NCI-H460 (cell line): ENCODE data around the gene DEF6. TPM values are rescaled to one million over a fixed set of nuclear protein-coding genes. Genes with fewer than 3 reads are reported as not detected.

Experiments
- DNase-seq: peaks from one replicate; pipeline ENCODE4 v3.0.0-alpha.2; 2016; ENCODE audit warnings: low read depth; ENCODE audit errors: extremely low read depth
- polyA plus RNA-seq: library from polyadenylated mRNA; depleted of rRNA; stranded (reverse); fragments of >200 nt; gene quantifications from 2 replicates; pipeline ENCODE4 v1.2.3, GENCODE V29; 2014; cell fraction: nucleus; rRNA removed
- total RNA-seq: library from RNA; depleted of rRNA; stranded (reverse); fragments of >200 nt; shearing (Covaris generic); gene quantifications from 2 replicates; pipeline ENCODE4 v1.2.3, GENCODE V29; 2014; rRNA removed

Gene DEF6, protein sequence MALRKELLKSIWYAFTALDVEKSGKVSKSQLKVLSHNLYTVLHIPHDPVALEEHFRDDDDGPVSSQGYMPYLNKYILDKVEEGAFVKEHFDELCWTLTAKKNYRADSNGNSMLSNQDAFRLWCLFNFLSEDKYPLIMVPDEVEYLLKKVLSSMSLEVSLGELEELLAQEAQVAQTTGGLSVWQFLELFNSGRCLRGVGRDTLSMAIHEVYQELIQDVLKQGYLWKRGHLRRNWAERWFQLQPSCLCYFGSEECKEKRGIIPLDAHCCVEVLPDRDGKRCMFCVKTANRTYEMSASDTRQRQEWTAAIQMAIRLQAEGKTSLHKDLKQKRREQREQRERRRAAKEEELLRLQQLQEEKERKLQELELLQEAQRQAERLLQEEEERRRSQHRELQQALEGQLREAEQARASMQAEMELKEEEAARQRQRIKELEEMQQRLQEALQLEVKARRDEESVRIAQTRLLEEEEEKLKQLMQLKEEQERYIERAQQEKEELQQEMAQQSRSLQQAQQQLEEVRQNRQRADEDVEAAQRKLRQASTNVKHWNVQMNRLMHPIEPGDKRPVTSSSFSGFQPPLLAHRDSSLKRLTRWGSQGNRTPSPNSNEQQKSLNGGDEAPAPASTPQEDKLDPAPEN
- total RNA-seq = 2.1 and 2.7 TPM in 2 replicates
- polyA plus RNA-seq = 8.5 and 11.5 TPM in 2 replicates

DNA sequence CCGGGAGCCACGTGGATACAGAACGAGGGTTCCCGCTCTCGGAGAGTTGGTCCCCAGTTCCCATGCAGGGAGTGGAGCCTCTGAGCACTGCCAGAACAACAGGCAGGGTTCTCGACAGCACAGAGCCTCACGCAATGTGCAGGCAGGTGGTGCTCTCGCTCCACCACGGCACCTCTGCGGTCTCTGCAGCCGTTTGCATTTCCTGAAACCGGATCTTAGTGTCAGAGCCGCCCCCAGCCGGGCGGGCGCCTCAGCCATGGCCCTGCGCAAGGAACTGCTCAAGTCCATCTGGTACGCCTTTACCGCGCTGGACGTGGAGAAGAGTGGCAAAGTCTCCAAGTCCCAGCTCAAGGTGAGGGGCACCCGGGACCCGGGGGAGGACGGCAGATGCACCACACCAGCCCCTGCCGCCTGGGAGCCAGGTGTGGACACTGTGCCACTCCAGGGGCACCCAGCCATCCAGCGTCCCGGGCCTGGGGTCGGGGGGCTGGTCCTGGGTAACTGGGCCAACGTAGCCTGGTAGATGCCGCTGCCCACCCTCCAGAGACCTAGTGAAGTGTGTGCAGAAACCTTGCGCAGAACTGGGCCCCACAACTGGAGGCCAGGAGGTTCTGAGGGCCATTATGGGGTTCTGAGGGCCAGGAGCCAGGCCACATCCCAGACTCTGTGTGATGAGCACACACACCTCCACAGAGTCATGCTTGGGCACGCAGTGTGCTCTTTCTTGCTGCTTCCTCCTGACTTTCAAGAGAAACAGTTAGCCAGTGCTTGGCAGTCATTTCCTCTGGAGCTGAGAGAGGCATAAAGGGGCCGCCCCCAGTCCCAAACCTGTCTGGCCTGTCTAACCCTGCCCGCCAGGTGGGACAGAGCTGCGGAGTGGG, at the start of gene DEF6:
DEF6 (plus strand) TSS at position 218 of the 881 bp plus-strand sequence; CDS start at position 257, 39 bp downstream.
- peak; percentile 70 for DNase-seq

DNA sequence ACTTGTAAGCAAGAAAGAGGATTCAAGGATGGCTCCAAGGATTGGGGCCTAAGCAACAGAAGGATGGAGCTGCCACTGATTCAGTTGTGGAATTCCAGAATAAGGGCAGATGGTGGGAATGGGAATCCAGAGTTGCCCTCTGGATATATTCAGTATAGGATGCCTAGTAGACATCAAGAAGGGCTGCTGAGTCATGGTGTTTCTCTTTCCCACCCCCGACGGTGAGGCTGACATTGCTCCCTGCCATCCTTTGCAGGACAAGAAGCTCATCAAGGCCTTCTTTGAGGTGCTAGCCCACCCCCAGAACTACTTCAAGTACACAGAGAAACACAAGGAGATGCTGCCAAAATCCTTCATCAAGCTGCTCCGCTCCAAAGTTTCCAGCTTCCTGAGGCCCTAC, 49.3 kb upstream of the DEF6 start:
- DNase-seq = peak; percentile 1

DNA sequence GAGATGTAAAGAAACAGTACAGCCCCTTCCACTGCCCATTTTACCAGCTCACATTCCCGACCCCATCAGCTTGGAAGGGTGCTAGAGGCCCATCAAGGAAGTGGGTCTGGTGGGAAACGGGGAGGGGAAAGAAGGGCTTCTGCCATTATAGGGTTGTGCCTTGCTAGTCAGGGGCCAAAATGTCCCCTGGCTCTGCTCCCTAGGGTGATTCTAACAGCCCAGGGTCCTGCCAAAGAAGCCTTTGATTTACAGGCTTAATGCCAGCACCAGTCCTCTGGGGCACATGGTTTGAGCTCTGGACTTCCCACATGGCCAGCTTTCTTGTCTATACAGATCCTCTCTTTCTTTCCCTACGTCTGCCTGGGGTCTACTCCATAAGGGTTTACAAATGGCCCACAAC, 48.7 kb upstream of the DEF6 start:
- no peak for DNase-seq

DNA sequence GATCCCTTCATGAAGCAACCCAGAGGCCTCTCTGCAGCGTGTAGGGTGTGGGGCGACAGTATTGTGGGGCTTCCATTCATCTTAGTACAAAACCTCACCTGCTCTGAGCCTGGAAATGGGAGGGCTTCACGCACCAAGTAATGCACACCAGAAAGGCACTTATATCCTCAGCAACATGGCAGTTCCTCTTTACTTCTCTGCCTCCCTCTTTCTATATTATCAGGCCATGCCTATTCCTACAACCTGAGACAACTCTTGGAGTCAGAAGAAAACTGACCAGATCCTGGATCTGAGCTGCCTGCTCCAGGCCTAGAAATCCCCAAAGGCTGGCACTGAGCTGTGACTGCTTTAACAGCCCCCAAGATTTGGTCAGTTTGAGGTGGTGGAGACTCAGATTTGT, 45.7 kb upstream of the DEF6 start:
- DNase-seq = no peak

DNA sequence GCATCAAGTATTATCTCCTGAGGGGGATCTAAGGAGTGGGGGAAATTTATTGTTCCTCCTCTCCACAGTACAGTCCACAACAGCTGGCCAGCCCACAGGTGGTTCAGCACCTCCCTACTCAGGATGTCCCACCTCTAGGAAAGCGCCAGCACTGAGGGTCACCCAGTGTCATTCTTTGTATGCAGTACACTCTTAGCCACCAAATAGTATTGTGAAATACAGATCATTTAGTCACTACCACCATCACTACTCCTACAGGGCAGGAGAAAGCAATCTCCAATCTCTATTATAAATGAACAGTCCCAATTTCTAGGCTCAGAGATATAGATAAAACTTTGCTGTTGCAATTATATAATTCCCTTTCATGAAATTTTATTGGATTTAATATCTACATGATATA, 44.4 kb upstream of the DEF6 start:
- no peak for DNase-seq

DNA sequence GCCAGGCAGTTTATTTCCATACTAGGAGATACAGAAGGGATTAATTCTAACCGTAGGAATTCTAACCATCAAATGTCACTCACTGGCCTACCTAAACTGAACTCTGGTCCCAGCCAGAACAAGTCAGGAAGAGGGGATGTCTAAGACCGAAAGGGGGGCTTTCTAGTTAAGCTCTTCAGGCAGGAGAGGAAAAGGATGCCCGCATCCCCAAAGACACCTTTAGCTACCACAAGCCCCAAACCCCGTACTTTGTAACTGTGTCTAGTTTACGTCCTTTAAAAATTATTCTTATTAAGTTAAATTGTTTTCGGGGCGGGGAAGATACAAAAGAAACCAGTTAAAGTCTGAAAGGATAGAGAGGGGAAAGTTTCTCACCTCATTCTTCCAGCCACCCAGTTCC, 39.3 kb upstream of the DEF6 start:
- no peak for DNase-seq

DNA sequence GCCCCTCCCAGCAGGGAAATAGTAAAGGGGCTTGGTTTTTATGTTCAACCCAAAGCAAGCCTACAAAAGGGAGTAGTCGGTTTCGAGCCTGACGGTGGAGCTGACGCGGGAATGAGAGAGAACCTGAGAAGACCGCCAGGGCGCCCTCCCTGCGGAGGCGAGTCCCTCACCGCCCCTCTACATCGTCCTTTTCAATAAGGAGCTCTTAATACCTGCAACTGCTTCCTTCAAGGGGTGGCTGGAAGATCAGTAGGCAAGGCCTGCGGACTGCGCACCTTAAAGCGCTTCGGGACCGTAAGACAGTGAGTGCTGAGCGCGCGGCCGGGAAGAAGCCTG, 38.8 kb upstream of the DEF6 start:
- DNase-seq = peak; percentile 5

DNA sequence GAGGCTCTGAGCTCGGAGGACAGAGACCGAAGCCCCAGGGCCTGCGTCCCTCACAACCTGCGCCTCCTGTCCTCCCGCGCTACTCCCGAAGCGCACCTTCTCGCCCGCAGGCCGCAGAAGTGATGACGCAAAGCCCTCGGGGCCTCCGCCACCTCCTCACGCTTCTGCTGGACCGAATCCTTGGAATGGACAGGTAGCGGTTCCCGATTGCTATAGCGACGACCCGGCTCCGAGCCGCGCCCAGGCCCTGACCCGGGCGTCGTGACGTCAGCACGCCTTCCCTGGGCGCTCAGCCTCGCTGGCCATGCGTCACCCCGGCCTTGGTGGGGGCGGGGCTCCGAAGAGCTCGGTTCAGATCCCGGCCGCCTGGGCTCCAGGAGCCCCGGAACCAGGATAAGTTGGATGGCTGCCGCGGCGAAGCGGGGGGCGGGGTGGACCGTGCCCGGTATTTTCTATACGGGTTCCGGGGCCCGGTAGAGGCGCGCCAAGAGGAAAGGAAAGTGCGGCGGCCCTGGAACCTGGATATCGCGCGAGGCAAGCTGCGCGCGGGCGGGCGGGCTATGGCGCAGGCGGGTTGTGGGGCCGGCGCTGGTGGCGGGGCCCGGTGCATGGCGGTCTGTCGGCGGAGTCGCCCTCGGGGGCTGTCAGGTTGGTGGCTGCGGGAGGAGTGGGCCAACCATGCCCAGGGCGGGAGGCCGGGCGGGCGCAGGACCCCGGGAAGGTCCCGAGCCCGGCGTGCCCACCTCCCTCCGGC, 38.2 kb upstream of the DEF6 start, which contains the start of gene ZNF76:
ZNF76 (plus strand) TSS at position 542 of the 754 bp plus-strand sequence. CDS start 21,417 bp downstream, outside the sequence.
- peak; percentile 93 for DNase-seq

DNA sequence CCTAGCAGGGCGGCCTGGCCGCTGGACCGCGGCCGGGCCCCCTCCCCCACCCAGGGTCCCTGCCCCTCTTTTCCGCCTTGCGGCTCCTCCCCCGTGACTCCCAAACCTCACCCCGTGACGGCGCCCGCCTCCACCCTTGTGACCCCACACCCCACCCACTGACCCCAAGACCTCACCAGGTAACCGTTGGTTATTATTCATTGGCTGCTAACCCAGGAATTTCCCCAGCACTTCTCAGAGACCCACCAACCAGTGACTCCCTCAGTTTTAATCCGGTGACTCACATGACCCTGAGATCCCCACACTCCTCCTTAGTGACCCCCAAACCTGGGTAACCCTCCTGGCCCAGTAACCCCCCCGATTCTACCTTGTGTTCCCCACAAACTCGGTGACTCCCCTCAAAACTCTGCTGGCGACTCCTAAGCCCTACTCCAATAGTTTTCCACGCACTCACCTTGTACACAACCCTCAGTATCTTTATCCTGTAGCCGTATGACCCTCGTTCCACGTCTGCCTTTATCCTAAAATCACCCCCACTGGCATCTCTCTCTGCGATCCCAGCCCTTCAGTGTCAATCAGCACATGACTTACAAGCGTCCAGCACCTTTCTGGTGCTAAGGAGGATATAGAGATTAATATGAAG, 37.5 kb upstream of the DEF6 start:
- peak; percentile 20 for DNase-seq

DNA sequence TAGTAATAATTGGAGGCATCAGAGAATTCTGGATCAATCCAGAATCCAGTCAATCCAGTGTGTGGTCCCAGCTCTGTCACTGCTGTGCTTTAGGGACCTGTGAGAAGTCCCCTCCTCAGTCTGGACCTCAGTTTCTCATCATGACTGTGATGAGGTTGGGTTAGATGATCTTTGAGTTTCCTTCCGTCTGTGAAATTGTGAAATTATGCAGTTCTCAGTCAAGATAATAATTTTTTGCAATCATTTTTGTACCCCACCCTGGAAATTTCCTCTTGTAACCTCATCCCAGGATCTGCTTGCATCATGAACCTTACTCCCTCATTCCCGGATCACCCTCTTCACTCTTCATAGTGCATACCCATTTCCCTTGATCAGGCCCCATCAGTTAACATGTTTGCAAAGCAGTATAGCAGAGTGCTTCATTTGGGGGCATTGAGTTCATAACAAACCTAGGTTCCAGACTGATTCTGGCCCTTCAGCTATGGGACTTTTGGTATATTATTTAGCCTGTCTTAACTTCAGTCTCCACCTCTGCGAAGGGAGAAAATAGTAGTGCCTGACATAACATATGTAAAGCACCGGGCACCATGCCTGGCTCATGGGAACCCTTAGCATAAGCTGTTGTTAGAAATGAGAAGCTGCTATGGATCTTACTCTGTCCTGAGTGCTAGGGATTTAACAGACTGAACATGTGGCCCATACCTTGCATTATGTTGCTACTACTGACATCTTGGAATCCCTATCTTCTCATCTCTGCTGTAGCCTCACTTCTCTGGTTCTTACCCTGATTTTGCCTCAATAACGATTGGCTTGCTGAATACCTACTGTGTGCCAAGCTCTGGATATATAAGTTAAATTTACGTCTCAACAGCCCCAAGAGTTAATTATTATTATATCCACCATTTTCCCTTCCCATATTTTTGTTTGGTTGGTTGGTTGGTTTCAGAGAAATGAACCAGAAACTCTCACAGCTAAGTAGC, 36.7 kb upstream of the DEF6 start:
- no peak for DNase-seq

DNA sequence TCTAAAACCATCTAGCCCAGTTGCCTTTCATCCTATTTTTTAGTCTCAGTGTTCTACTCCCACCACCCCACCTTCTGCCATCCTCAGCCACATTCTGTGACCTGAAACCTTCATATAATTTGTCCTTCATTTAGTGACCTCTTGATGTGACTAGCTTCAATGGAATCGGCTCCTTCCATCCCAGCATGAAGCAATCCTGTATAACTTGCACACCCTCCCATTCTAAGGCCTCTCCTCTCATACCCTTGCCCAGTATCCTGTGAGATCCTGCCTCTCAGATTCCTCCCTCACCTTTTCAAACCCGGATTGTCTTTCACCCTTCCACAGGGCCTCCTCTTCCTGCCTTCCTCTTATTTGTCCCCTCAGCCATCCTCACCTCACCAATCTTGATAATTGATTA, 35.0 kb upstream of the DEF6 start:
- no peak for DNase-seq

DNA sequence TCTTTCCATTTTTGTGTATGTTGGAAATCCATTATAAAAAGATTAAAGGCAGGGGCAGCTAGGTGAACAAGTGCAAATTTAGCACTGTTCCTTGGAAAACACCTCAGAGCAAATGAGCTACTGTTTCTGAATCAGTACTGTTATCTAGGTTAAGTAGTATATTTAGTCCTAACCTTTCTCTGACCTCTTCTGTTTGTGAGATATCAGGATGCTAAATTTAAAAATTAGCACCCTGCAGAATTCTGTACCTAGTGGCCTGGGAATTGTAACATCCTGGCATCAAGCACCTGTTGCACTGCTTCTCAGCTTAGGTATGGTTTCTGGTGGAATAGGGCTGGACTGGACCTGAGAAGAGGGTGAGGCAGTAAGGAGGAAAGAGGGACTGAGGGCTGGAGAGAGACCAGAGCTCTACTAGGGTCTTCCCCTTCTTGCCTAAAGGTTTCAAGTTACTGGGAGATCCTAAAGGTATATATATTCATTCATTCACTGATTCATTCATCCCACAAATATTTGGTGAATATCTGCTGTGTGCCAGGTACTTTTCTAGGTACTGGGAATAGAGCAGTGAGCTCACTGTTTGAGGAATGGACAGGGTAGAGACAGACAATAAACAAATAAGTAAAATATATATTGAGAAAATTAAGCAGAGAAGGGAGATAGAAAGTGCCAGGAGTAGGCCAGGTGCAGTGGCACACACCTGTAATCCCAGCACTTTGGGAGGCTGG, 32.9 kb upstream of the DEF6 start:
- no peak for DNase-seq

DNA sequence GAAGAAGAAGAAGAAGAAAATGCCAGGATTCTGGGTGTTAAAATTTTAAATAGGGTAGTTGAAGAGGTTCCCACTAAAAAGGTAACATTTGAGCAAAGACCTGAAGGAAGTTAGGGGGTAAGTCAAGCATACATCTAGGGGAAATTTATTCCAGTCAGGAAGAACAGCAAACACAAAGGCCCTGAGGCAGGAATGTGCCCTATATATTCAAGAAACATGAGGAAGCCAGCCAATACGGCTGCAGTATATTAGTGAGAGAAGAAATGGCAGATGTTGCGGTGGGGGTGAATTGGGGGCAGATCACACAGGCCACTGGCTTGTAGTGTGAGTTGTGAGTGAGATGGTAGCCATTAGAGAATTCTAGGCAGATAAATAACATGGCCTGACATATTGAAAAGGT, 32.1 kb upstream of the DEF6 start:
- DNase-seq = no peak

DNA sequence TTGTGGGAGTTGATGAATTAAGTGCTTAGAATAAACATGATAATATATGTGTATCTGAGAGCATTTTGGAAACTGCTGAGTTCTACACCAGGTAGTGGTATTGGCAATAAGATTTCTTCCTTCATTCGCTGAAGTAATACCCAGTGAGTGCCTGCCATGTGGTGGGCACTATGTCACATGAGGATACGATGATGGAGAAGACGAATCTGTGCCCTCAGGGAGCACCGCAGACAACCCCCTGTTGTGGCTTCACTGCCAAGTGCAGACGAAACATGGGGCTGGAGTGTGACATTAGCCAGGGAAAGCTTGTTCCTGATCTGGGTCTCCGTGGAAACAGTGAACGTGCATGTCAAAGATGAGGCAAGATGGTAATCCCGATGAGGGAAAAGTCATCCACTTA, 30.2 kb upstream of the DEF6 start:
- DNase-seq = no peak

DNA sequence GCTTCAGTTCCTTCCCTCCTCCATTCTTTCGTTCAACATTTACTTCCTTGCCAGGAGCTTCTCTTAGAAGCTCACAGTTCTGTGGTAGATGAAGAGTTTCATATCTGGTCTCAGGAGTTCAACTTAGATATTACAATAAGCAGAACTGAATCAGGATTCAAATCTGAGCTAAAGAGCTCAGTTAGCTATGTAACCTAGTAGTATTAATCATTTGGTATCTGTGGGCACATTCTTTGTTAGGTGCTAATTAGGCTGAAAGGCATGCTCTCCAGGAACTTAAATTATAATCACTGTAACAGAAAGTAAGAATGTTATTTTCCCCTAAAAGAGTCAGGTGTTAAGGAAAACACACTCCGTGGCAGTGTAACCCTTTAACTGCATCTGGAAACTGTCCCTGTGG, 29.7 kb upstream of the DEF6 start:
- no peak for DNase-seq

DNA sequence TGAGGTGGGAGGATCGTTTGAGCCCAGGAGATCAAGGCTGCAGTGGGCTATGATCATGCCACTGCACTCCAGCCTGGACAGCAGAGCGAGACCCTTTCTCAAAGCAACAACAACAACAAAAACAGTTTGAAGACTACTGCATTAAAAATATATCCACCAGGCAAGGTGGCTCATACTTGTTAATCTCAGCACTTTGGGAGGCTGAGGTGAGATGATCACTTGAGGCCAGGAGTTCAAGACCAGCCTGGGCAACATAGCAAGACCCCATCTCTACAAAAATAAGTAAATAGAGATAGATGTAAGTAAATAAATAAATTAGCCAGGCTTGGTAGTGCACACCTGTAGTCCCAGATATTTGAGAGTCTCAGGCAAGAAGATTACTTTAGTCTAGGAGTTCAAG, 25.6 kb upstream of the DEF6 start:
- no peak for DNase-seq

DNA sequence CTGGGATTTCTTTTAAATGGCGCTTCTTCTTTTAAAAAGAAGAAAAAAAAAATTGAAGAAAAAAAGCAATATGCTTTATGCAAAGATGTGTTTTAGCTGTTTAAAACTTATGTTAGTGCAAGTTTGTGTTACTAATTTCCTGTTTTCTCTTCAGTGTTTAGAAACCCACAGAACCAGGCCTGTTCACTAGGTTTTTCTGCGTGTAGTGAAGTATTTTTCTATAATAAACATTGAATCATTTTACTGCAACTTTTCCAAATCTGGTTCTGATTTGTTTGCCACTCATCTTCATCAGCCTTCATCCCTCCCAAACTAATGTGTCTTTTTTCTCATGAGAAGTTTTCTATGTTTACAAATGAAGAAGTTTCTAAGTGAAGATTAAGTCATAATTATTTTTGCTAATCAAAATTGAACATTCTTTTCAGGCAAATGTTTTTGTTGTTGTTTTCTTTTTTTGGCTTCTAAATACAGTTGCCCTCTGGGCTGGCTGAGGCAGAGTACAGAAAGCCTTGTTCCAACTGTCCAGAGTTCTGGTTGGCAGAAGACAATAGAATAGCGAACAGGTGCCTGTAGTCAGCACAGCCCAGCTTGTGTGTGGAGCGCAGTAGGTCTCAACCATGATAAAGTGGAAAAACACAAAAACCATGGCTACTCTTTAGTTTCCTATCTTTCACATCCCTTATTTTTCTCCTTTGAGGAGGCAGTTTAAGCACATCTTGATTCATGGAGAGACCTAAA, 23.6 kb upstream of the DEF6 start:
- DNase-seq = no peak
